HG02970 (cell line): ENCODE measurements around the gene CUL9.
"Not testable (repeated sequence)": the region's sequence is repeated elsewhere in the genome, so short reads cannot be mapped to it uniquely, and the experiment has no call there.

Source experiments
- ATAC-seq: cut with Tn5 transposase; IDR thresholded peaks from one replicate; pipeline ENCODE4 v1.9.1; 2021; ENCODE audit warnings: mild to moderate bottlenecking, moderate library complexity, moderate number of reproducible peaks; ENCODE audit not compliant: unreplicated experiment, low FRiP score

The CUL9 gene

DNA sequence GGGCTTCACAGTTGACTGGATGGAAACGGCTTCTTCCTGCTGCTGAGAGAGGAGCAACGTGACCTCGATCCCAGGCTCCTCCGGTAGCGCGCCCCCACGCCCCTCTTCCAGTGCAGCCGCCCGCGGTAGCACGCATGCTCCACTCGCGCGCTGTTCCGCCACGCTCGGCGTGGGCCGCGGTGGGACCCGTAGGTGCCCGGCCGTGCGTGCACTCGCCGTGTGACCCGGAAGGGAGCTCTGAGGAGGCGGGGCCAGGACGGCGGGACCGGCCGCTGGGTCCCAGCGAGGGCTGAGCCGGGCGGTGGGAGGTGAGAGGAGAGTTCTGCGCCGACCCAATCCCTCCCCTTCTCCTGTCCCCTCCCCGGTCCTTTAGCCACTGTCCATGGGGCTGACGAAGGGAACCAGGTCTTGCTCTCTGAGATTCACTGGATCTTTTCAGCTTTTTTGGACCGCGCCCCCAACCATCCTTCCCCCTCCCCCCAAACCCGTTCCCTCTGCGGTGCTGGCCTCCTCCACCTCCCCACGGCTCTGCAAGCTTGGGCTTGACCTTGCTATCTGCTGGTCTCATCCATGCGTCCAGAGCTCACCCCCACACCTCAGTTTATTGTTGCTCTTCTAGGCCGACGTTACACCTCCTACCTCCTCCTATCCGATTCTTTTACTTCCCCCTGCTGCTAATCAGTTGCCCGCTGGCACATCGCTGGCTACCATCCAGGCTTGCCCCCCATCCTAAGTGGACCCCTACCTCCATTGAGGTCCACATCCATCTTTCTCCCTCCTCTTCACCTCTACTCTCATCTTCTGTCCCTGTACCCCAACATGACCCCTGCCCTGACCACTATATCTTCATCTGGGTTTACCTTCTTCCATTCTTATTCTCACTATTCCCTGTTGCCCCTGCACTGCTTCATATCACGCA lies at the start of gene CUL9:
CUL9 (plus strand) TSS at position 255 of the 919 bp plus-strand sequence. CDS start 2,115 bp downstream, outside the sequence.
- ATAC-seq = peak; percentile 81

DNA sequence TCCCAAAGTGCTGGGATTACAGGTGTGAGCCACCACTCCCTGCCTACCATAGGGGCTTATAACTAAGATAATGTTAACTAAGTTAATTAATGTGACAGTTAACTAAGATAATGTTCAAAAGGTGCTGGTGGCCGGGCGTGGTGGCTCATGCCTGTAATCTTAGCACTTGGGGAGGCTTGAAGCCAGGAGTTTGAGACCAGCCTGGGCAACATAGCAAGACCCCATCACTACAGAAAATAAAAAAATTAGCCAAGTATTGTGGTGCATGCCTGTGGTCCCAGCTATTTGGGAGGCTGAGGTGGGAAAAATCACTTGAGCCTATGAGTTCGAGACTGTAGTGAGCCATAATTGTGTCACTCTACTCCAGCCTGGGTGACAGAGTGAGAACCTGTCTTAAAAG lies 43.7 kb upstream of the CUL9 start:
- ATAC-seq = no peak

DNA sequence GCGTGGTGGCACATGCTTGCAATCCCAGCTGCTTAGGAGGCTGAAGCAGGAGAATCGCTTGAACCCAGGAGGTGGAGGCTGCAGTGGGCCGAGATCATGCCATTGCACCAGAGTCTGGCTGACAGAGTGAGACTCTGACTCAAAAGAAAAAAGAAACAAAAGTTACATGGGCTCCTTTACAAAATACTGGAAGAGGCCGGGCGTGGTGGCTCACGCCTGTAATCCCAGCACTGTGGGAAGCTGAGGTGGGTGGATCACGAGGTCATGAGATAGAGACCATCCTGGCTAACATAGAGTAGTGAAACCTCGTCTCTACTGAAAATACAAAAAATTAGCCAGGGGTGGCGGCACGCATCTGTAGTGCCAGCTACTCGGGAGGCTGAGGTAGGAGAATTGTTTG lies 42.0 kb upstream of the CUL9 start:
- not testable (repeated sequence) for ATAC-seq

DNA sequence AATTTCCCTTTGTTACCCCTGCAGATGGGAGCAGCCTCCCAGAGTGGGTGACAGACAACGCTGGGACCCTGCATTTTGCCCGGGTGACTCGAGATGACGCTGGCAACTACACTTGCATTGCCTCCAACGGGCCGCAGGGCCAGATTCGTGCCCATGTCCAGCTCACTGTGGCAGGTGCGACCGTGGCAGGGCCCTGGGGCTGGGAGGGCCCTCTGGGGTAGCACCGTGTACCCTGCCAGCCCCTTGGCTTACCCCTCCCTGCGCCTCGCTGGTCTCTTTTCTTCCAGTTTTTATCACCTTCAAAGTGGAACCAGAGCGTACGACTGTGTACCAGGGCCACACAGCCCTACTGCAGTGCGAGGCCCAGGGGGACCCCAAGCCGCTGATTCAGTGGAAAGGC lies 40.4 kb upstream of the CUL9 start:
- no peak for ATAC-seq

DNA sequence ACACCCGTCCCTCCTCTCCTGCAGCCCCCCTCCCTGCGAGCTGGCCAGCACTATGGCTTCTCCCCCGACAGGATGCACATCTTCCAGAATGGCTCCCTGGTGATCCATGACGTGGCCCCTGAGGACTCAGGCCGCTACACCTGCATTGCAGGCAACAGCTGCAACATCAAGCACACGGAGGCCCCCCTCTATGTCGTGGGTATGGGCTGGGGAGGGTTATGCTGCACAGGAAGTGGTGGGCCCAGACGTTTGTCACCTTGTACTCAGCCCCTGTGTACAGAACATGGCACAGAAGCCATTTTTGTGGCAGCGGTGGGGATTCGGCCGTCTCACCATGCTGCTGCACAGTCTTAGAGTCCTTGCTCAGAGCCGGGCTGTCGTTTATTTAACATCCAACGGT lies 39.9 kb upstream of the CUL9 start:
- ATAC-seq = no peak

DNA sequence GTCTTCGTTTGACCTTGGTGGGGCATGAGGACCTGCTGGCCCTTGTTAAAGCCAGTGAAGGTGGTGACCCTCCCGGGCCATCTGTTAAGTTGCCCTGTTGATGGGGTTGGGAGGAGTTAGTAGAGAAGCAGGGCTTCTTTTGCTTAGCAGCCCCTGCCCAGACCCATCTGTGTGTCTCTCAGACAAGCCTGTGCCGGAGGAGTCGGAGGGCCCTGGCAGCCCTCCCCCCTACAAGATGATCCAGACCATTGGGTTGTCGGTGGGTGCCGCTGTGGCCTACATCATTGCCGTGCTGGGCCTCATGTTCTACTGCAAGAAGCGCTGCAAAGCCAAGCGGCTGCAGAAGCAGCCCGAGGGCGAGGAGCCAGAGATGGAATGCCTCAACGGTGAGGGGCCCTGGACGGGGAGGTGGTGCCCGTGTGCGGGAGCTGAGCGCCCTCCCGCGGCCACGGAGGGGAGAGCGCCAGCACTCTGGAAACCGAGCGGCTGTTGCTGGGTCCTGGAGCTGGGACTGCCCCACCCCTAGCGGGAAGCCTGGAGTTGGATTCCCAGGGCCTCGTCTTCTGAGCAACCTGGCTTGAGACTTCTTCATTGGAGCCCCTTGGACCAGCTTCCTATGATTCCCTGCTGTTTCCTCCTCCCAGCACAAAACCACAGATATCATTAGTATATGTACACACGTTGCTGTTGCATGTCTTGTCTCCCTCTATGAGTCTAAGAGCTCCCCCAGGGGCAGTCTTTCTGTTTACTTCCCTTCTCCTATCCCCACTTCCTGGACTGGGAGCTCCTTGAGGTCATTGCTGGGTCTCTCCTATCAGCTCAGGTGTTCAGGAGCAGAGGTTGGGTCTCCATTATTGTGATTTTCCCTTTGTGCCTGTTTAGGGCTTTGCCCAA lies 38.5 kb upstream of the CUL9 start:
- ATAC-seq = no peak

DNA sequence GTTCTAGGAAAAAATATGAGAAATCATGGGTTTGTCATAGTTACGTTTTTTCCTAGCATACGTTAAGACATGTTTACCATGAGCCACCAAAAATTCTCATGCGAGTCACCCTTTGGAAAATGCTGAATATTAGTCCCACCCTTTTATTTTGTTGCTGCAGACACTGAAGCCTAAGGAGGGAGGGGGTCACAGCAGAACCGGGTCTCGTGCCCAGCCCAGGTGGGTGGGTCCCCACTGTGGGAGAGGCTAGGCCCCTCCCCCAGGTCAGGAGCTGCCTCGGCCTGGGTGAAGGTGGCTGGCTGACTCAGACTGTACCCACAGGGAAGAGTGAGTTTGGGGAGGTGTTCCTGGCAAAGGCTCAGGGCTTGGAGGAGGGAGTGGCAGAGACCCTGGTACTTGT lies 37.1 kb upstream of the CUL9 start:
- ATAC-seq = no peak

DNA sequence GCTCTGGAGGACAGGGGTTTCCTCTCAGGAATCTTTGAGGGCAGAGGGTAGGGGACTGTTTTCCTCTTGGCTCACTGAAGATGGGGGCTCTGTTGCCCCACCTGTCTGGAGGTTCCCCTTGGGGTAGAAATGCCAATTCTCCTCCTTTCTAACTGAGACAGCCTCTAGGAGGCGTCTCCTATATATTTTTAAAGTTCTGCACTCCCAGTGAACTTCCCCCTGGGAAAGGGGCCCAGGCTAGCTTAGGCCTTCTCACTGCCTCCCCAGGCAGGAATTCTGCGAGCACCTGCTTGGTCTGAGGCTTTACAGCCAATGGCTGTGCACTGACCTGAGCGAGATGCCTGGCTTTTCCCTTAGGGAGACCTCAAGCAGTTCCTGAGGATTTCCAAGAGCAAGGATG lies 35.7 kb upstream of the CUL9 start:
- no peak for ATAC-seq

DNA sequence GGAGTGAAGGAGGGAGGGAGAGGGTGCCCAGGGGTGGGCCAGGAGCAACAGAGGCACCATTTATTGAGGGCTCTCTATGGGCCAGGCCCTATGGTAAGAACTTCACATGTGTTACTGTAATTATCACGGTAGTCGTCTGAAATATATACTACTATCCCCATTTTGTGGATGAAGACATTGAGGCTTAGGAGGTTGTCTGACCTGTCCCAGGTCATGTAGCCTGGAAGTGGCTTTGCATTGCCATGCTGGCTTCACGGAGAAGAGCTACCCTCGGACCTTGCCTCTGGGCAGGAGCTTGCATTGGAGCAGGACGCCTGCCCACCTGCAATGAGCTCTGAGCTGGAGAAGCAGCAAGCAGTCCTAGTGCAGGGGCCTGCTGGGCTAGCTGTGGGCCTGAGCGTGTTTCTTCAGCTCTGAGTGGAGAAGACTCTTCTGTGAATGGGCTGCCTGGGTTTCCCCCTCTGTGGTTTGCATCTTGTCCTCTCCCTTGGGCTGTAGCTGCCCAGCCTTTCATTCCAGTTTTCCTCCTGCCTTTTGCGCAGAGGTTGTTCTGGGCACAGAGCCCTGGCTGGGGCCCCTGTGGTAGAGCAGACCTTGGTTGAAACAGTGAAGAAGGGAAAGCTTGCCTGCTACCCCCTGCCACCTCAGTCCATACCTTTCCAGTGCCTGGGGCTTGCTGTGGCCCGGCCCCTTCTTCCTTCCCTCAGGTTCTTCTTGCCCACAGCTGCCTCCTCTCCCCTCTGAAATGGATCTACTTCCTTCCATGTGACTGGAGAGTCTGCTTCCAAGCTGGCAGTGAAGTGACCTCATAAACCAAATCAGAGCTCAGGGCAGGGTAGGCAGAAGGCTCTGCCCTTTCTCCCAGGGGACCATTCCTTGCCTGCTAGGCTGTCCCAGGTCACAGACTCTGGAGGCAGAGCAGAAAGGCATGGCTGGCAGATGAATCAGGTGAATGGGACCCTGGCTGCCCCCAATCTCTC lies 35.0 kb upstream of the CUL9 start:
- no peak for ATAC-seq

DNA sequence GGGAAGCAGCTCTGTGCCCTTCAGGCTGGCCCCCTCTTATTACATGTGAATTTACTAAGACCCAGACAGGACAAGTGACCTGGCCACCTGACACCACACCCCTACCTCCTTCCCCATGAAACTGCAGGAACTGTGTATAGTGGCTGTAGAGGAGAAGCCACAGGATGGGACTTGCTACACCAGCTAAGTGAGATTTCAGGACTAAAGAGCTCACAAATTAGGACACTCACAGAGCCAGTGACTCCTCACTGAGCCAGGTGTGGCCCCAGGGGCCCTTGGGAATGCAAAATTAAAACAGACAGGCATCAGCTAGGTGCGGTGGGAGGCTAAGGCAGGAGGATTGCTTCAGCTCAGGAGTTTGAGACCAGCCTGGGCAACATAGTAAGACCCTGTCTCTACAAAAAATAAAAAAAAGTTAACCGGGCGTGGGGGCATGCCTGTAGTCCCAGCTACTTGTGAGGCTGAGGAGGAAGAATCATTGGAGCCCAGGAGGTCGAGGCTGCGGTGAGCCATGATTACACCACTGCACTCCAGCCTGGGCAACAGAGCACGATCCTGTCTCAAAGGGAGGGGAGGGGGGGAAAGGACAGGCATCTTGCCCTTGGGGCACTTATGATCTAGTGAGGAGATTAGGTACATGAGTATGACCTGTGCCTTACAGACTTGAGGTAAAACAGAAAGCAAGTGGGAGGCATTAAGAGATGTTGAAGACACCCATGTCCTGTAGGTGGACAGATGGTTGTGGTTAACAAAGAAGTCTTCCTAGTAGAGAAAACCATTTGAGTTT lies 34.1 kb upstream of the CUL9 start:
- ATAC-seq = no peak

DNA sequence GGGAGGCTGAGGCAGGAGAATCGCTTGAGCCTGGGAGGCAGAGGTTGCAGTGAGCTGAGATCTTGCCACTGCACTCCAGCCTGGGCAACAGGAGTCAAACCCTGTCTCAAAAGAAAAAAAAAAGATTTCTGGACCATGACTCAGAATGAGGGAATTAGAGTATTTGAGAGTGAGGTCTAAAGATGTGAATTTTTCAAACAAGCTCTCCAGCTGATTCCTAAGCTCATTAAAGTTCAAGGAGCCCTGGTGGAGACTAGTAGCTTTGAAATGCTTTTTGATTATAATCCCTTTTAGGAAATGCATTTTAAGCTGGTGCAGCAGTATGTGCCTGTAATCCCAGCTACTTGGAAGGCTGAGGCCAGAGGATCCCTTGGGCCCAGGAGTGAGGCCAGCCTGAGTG lies 32.7 kb upstream of the CUL9 start:
- ATAC-seq = no peak

DNA sequence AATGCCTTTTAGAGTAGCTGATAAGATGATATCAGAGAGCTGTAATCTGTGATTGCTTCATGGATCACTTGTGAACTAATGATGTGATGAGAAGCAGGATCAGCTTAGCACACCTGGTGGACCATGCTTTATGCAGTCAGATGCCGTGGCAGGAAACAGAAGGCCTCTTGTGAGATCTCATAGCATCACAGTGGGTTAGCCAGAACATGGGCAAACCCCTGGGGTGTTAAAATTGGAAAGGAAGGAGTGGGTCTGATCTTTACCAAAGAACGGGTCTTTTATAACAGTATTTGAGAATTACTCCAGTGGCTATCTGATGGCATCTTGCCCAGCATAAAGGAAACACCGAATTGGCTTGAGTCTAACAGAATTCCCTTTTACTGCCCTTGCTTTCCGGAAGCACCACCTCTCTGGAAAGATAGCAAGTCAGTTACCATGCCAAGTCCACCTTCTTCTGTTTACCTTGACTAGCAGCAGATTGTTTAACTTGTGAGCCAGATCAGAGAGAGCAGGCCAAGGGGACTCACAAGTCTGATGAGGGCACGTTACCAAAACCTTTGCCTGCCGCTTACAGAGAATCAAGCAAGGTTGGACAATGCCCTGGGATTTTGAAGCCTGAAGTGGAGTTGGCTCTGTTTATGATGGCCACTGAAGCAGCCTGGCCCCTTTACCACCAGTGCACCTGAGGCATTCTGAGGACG lies 31.8 kb upstream of the CUL9 start:
- no peak for ATAC-seq

DNA sequence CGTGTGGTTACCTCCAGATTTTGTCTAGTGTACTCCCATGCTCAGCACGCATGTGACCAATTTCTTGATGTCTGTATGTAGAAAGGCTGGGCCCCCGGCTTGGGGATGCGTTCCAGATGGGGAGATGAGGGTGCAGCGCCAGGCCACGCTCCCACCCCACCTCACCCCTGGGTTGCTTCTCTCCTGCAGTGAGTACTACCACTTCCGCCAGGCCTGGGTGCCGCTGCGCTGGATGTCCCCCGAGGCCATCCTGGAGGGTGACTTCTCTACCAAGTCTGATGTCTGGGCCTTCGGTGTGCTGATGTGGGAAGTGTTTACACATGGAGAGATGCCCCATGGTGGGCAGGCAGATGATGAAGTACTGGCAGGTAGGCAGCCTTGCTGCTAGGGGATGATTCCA lies 22.4 kb upstream of the CUL9 start:
- ATAC-seq = no peak

DNA sequence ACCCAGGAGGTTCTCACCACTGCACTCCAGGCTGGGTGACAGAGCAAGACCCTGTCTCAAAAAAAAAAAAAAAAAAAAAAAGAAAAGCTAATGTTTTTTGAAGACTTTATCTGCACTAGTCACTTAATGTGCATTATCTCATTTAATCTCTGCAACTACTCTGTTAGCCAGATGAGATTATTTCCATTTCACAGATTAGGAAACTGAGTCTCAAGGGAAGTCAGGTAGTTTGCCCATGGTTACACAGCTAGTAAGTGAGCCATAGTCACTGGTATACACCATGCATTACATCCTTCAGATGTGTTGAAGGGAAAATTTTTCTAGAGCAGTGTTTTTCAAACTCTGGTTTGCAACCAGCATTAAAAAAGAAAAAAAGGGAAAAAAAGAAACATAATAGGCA lies 18.1 kb upstream of the CUL9 start:
- no peak for ATAC-seq

DNA sequence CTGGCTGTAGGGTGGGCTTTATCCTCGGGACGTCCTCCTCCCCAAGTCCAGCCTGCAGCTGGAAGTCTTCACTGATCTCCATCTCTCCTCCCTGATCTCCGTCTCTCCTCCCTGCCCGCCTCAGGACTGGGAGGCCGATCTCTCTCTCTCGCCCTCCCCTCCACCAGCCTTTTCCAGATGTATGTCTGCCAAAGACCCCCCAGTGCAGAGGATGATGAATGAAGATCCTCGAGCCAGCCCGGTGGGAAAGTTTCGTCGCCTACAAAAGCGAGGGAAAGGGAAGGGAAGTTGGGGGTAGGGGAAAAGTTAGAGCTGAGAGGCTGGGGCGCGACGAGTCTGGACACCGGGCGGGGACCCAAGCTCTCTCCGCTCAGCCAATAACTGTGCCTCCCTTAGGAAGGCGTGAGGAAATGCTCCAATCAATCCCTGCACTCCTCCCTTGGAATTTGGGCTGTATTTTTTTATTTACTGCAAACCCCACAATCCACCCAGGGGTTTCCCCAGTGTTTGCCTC lies 11.5 kb upstream of the CUL9 start:
- ATAC-seq = no peak

DNA sequence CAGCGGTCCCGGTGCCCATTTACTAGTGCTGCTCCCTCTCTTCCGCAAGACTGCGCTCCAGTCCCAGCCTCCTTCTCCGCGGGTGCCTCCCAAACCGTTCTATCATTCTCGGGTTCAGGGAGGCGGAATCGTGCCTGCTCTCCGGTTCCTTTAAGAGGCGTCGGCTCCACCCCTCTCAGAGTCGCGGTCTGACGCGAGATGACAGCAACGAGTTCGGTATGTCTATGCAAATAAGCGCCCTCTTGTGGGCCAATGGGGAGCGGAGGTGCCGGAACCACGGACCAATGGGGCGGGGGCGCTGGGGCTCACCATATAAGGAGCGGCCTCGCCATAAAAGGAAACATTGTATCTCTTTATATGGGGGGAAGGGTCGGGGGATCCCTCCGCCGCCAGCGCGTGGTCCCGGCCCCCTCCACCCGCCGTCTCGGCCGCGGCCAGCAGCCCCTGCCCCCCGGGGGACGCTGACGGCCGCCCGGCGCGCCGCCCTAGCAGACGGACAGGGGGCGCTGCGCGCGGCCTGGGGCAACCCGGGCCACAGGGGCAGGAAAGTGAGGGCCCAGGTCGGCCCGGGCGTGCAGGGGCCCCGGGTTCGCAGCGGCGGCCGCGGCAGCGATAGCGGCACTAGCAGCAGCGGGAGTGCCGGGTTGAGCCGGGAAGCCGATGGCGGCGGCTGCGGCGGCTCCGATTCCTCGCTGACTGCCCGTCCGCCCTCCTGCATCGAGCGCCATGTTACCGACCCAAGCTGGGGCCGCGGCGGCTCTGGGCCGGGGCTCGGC lies 10.9 kb upstream of the CUL9 start, which contains the start of gene SRF:
SRF (plus strand) TSS at position 339 of the 776 bp plus-strand sequence; CDS start at position 727, 388 bp downstream.
- peak; percentile 49 for ATAC-seq

DNA sequence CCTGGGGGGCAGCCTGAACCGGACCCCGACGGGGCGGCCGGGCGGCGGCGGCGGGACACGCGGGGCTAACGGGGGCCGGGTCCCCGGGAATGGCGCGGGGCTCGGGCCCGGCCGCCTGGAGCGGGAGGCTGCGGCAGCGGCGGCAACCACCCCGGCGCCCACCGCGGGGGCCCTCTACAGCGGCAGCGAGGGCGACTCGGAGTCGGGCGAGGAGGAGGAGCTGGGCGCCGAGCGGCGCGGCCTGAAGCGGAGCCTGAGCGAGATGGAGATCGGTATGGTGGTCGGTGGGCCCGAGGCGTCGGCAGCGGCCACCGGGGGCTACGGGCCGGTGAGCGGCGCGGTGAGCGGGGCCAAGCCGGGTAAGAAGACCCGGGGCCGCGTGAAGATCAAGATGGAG lies 10.3 kb upstream of the CUL9 start:
- no peak for ATAC-seq
